GM10266 (cell line): ENCODE results near the gene OSGIN1.

Experiments used
- DNase-seq: peaks from one replicate; pipeline ENCODE4 v3.0.0; 2012; ENCODE audit errors: extremely low spot score
- TF ChIP-seq, protein P1 (sequence below): IDR thresholded peaks from 2 replicates; pipeline ENCODE4 v1.5.1; 2012; ENCODE audit warnings: mild to moderate bottlenecking, low read depth; ENCODE audit not compliant: control insufficient read depth, insufficient read depth; ENCODE audit errors: missing control alignments

OSGIN1 gene

DNA sequence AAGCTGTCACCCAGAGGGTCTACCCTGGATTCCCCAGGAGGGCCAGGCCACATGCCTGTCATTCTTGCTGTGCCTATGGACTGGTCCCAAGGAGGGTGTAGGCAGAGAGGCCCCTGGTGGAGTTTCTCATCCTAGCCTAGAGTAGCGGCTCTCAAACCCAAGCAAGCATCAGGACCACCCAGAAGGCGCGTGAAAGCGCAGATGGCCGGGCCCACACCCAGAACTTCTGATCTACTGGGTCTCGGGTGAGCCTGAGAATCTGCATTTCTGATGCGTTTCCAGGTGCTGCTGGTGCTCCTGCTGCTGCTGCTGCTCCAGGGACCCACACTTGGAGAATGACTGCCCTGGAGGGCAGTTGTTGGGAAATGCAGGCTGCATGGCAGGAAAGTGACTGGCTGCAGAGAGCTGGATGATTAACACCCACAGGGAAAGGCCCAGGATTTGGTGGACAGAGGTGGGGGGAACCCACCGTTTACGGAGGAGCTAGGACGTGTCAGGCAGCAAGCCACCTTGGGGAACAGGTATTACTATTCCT, 9.5 kb upstream of the OSGIN1 start:
- no peak for DNase-seq

DNA sequence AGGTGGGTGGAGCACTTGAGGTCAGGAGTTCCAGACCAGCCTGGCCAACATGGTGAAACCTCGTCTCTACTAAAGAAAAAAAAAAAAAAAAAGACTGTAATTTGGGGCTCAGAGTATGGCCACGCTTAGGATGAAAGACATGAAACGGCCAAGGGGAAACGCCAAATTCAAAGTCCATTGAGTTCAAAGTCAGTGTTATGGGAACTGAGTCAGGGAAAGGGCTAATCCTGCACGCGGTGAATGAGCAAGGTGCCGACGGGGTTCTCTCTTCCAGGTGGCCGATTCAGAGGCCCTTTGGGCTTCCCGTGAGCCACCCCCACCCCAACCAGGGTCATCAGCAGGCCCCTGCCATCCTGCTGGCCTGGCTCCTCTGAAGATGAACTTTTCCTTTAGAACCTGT, 7.5 kb upstream of the OSGIN1 start:
- DNase-seq, result no peak
- TF ChIP-seq, protein P1, sequence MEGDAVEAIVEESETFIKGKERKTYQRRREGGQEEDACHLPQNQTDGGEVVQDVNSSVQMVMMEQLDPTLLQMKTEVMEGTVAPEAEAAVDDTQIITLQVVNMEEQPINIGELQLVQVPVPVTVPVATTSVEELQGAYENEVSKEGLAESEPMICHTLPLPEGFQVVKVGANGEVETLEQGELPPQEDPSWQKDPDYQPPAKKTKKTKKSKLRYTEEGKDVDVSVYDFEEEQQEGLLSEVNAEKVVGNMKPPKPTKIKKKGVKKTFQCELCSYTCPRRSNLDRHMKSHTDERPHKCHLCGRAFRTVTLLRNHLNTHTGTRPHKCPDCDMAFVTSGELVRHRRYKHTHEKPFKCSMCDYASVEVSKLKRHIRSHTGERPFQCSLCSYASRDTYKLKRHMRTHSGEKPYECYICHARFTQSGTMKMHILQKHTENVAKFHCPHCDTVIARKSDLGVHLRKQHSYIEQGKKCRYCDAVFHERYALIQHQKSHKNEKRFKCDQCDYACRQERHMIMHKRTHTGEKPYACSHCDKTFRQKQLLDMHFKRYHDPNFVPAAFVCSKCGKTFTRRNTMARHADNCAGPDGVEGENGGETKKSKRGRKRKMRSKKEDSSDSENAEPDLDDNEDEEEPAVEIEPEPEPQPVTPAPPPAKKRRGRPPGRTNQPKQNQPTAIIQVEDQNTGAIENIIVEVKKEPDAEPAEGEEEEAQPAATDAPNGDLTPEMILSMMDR, result no peak

More for the DNA sequence above, 9.5 kb upstream of the OSGIN1 start:
- TF ChIP-seq, protein P1, result no peak

DNA sequence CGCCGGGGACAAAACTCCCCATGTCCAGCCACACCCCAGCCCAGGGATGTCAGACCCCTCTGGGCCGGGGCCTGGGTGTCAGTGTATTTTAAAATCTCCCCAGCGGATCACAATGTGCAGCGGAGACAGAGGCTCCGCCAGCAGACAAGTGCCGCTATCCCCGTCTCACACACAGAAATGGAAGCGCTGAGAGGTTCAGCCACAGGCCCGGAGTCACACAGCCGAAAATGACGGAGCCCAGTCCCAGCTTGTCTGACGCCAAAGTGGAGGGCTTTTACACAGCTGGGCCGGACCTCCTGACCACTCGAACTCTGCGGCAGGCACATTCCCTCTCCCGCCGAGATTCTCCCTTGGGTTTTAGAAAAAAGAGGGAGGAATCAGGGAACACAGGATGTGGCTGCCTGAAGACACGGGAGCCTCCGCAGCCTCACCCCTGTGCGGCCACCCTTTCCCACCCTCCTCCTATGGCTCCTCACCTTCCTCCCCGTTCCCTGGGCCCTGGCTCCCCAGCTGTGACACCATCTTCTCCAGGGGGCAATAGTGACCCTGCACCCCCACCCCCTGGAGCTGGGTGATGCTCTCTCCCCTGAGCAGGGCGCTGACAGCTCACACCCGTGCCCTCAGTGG, 6.8 kb upstream of the OSGIN1 start:
- TF ChIP-seq, protein P1, result no peak
- DNase-seq, result no peak

DNA sequence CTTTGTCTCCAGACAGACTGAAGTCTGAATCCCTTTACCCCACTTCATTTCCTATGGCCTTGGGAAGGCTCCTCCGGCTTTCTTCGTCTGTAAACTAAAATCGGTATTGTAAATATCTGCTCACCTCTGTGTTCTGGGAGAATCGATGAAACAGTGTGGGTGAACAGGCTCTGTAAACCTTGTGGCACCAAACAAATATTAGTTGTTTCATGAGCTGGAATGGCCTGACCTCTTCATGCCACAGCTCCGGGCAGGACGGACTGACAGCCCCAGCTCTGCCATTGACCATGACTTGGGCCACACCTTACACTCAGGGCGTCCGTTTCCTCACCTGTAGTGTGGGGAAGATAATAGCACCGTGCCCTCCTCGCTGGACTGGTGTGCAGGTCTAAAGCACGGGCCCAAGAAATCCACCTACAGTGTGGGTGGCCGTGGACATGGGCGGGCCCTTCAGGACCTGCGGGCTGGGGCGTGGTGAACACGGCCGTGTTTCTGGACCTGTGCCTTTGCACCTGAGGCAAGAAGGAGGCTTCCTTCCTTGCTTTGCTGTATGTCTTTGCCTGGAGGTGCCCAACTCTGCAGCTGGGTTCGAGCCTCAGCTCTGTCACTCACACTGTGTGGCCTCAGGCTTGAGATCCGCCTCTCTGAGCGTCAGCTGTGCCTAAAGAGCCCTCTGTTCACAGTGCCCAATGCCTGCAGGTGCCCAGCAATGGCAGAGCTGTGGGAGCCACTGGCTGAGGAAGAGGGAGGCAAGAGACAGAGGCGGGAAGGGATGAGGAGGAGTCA, 6.1 kb upstream of the OSGIN1 start:
- TF ChIP-seq, protein P1, result no peak
- no peak for DNase-seq

DNA sequence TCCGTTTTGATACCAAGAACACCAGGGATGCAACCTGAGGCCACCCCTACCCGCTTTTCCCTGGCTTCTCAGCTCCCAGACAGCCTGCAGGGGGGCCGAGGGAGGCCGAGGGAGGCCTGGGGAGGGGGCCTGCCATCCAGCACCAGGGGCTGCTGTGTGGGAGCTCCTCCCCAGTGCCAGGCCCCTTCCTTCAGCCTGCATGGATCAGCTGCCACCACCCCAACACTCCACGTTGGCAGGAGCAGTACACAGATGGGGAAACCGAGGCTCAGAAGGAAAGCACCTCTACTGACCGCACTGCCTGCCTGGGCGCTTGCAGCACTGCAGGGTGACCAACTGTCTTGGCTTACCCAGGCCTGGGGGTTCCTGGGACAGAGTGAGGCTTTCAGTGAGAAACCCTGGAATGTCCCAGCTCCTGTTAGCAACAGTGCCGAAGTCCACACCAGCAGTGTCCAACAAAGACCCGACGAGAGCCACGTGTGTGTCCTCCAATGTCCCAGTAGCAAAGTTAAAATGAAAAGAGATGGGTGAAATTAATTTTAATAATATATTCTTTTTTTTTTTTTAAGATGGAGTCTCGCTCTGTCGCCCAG, 5.3 kb upstream of the OSGIN1 start:
- TF ChIP-seq, protein P1, result no peak
- no peak for DNase-seq

DNA sequence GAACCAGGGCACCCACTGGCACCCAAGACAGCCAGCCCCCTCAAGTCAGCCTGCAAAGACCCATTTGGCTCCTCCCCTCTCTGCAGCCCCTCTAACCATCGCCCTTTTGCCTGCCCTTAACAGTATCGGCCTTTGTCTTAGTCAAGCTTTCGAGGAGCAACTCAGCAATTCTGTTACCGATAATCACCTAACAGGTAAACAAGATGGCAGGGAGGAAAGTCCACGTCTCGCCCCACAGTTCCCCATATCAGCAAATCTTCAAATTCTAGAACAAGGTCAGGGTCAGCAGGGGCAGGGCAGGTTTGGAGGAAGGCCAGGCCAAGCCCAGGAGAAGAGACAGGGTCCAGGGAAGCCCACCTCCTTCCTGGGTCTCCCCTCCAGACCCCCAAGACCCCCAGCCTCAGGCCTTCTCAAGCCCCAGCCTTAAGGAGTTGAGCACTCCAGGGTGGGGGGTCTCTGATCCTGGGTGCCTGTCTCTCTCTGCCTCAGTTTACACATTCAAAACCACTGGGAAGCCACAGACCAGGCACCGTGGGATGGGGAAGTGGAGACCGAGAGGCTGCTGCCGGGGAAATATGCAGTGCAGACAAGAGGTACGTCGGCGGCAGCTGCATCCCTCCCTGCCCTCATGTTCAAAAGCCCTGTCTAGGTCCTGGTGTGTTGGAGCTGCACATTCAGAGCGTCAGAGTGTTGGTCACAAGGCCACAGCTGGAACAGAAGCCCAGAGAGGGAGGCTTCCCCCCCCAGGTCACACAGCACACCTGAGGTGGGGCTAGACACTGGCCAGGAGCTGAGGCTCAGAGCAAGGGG, 3.9 kb upstream of the OSGIN1 start:
- TF ChIP-seq, protein P1, result no peak
- no peak for DNase-seq
